Panc1 (cell line): ENCODE data around the gene CDK5RAP3.

Source experiments
- POLR2AphosphoS5 ChIP-seq: IDR thresholded peaks from 2 replicates; pipeline ENCODE4 v1.6.1; 2012; ENCODE audit warnings: mild to moderate bottlenecking, low read depth, low read length, moderate library complexity
- TCF7L2 ChIP-seq: IDR thresholded peaks from 2 replicates; pipeline ENCODE4 v1.6.1; 2011; ENCODE audit warnings: mild to moderate bottlenecking, low read depth, low read length, inconsistent platforms
- TF ChIP-seq, protein P1 (sequence below): fragments of 450-650 bp; IDR thresholded peaks from 2 replicates; pipeline ENCODE4 v1.5.1; 2017; ENCODE audit warnings: mild to moderate bottlenecking
- TF ChIP-seq, protein P2 (sequence below), 2 experiments: IDR thresholded peaks; 2 replicates each; pipeline ENCODE4 v1.6.1; 2011 to 2012; ENCODE audit warnings: low read depth in 2 of 2, control low read depth in 1 of 2, low read length in 1 of 2, mild to moderate bottlenecking in 1 of 2, moderate library complexity in 1 of 2; ENCODE audit not compliant: insufficient read depth in 1 of 2

DNA sequence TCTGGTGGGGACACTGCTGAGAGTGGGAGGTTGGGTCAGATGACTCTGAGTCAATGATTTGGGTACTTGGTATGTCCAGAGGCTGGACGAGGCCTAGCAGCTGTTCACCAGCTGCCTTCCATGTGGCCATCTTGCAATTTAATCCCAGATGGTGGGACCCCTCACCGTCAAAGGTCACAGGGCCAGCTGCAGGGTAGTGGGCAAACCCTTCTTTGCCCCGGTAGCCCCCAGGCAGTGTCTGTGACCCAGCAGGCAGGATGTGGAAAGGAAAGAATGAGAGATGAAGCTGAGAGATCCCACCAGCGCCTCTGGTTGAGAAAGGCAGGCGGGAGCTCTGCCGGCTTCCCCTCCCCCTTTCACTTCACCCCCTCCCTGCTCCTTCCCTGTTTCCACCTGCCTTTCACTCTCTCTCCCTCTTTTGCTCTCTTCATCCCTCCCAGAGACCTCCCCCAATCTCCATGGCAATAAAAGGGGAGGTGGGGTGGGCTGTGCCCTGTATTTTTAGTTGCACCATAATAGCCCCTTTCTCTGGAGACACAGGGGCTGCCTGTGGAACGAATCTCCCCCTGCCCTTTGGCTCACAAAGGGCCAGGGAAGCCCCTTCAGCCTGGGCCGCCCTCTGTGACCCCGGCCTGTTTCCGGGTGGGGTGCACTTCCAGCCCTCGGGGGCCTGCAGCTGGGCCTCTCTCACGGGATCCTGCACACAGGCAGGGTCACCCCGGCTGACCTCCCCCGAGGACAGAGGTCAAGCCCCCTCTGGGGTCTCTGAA, 20.2 kb downstream of the CDK5RAP3 start:
- TF ChIP-seq, protein P1, sequence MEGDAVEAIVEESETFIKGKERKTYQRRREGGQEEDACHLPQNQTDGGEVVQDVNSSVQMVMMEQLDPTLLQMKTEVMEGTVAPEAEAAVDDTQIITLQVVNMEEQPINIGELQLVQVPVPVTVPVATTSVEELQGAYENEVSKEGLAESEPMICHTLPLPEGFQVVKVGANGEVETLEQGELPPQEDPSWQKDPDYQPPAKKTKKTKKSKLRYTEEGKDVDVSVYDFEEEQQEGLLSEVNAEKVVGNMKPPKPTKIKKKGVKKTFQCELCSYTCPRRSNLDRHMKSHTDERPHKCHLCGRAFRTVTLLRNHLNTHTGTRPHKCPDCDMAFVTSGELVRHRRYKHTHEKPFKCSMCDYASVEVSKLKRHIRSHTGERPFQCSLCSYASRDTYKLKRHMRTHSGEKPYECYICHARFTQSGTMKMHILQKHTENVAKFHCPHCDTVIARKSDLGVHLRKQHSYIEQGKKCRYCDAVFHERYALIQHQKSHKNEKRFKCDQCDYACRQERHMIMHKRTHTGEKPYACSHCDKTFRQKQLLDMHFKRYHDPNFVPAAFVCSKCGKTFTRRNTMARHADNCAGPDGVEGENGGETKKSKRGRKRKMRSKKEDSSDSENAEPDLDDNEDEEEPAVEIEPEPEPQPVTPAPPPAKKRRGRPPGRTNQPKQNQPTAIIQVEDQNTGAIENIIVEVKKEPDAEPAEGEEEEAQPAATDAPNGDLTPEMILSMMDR, result no peak
- TF ChIP-seq, protein P2, sequence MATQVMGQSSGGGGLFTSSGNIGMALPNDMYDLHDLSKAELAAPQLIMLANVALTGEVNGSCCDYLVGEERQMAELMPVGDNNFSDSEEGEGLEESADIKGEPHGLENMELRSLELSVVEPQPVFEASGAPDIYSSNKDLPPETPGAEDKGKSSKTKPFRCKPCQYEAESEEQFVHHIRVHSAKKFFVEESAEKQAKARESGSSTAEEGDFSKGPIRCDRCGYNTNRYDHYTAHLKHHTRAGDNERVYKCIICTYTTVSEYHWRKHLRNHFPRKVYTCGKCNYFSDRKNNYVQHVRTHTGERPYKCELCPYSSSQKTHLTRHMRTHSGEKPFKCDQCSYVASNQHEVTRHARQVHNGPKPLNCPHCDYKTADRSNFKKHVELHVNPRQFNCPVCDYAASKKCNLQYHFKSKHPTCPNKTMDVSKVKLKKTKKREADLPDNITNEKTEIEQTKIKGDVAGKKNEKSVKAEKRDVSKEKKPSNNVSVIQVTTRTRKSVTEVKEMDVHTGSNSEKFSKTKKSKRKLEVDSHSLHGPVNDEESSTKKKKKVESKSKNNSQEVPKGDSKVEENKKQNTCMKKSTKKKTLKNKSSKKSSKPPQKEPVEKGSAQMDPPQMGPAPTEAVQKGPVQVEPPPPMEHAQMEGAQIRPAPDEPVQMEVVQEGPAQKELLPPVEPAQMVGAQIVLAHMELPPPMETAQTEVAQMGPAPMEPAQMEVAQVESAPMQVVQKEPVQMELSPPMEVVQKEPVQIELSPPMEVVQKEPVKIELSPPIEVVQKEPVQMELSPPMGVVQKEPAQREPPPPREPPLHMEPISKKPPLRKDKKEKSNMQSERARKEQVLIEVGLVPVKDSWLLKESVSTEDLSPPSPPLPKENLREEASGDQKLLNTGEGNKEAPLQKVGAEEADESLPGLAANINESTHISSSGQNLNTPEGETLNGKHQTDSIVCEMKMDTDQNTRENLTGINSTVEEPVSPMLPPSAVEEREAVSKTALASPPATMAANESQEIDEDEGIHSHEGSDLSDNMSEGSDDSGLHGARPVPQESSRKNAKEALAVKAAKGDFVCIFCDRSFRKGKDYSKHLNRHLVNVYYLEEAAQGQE (IDR thresholded peaks at IDR 0.05; ENCODE audit: insufficient read depth in 1 of 2, low read depth in 2 of 2, low read length in 1 of 2), result no peak
- TF ChIP-seq POLR2AphosphoS5, result no peak
- no peak for TF ChIP-seq TCF7L2
